HG02759 (cell line): ENCODE measurements around the gene F8.

Source experiments
- ATAC-seq: cut with Tn5 transposase; IDR thresholded peaks from one replicate; pipeline ENCODE4 v1.9.1; 2021; ENCODE audit warnings: mild to moderate bottlenecking, moderate library complexity; ENCODE audit not compliant: unreplicated experiment

The F8 gene

DNA sequence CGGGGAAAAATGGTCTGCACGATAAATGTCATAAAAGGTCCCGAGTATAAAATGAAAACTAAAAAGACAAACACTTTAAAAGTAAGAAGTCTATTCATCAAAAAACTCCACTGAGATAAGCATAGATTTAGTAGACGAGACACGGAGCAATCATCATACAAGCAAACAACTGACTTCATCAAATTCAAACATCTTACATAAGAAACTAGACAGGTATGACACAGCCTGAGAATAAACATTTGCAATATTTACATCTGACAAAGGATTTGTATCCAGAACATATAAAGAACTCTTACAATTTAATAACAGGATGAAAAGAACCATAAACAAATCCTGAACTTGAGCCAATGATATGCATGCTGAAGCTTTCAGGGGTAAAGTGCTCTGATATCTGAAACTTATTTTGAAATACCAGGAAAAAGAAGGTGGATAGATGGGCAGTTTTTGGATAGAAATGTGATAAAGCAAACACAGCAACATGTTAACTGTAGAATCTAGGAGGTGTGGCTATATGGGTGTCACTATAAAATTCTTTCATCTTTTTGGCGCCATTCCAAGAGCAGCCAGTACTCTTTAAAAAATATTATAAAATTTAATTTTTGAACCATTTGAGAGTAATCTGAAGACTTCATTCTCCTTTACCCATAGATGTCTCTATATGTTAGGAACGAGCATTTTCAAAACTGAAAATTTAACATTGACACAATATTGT is 229.3 kb downstream of the F8 start:
- no peak for ATAC-seq

- no peak for ATAC-seq
These were observed 230.6 kb downstream of the F8 start for GRCh38 chrX:154791939-154792338.

DNA sequence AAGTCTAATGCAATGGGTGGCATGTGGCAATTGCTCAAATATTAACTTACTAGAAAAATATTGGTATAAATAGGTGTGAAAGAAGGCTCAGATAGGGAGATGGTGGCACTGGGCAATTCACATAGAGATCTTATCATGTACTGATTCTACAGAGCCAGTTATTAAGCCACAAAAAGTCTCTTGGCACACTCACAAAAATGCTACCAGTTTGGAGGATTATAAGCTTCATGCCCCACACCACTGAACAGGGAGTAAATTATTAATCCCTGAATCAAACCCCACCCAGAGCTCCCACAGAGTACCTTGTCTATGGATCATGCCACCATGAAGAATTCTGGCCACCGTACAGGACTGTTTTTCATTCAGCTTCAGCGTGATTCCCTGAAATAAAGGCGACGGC is 231.1 kb downstream of the F8 start:
- no peak for ATAC-seq
